IMR-90 (cell line): ENCODE measurements around the gene PLEKHO2. TPM values are rescaled to one million over a fixed set of nuclear protein-coding genes. Genes with fewer than 3 reads are reported as not detected.
A peak's percentile ranks its signal among the peaks of the same experiment; 100 is the strongest.

Experiments used
- ATAC-seq: fragments of 200-7000 bp; cut with Tn5 transposase; 2 replicates; pipeline ENCODE4 v1.9.1; 2020; ENCODE audit warnings: low read depth, mild to moderate bottlenecking, moderate library complexity
- BruUV-seq: library from RNA; stranded (reverse); fragments of 400-500 nt; replicated peaks from 2 replicates; lab custom pipeline; 2021; lab: Mats Ljungman, UMichigan
- CTCF ChIA-PET: fragments of 300-600 bp; formaldehyde crosslinking; extraction: SDS; loops from one replicate; lab custom pipeline; 2021; ENCODE audit warnings: antibody characterized with exemption; lab: Yijun Ruan, JAX
- POLR2A ChIA-PET: fragments of 300-600 bp; sonication (Branson Sonifier 250); formaldehyde crosslinking; loops from one replicate; lab custom pipeline; 2022; ENCODE audit warnings: antibody characterized with exemption; ENCODE audit not compliant: unreplicated experiment; lab: Charles Lee
- DNase-seq: peaks from one replicate; pipeline ENCODE4 v3.0.0; 2013
- H2AFZ ChIP-seq: replicated peaks from 2 replicates; pipeline ENCODE3; 2013; ENCODE audit warnings: low read length, mild to moderate bottlenecking; ENCODE audit not compliant: poor library complexity
- H2AK5ac ChIP-seq: 2 replicates; pipeline ENCODE4 v1.6.1; 2013; ENCODE audit warnings: low read depth, low read length, inconsistent platforms
- H2AK9ac ChIP-seq: replicated peaks from 2 replicates; pipeline ENCODE3; 2013; ENCODE audit warnings: mild to moderate bottlenecking, low read depth, low read length, moderate library complexity; ENCODE audit not compliant: poor library complexity
- H2BK120ac ChIP-seq: 2 replicates; pipeline ENCODE4 v1.6.1; 2013; ENCODE audit warnings: low read depth, low read length, inconsistent platforms
- H2BK15ac ChIP-seq: 3 replicates; pipeline ENCODE4 v1.6.1; 2013; ENCODE audit warnings: low read depth, low read length, inconsistent platforms
- H2BK20ac ChIP-seq: 2 replicates; pipeline ENCODE4 v1.6.1; 2013; ENCODE audit warnings: low read depth, mild to moderate bottlenecking, inconsistent platforms, low read length, moderate library complexity
- H2BK5ac ChIP-seq: 2 replicates; pipeline ENCODE4 v1.6.1; 2013; ENCODE audit warnings: mild to moderate bottlenecking, low read depth, low read length, inconsistent platforms; ENCODE audit not compliant: poor library complexity, severe bottlenecking
- H3K14ac ChIP-seq: replicated peaks from 2 replicates; pipeline ENCODE4 v1.6.1; 2013; ENCODE audit warnings: low read depth, low read length, inconsistent platforms
- H3K18ac ChIP-seq: 2 replicates; pipeline ENCODE4 v1.6.1; 2013; ENCODE audit warnings: low read depth, low read length, control low read depth
- H3K23ac ChIP-seq: 2 replicates; pipeline ENCODE4 v1.6.1; 2013; ENCODE audit warnings: low read depth, low read length, inconsistent platforms
- H3K27ac ChIP-seq: 2 replicates; pipeline ENCODE4 v1.5.1; 2013; ENCODE audit warnings: mild to moderate bottlenecking, control low read depth, low read length; ENCODE audit not compliant: insufficient read depth
- H3K27me3 ChIP-seq: 2 replicates; pipeline ENCODE4 v1.6.1; 2013; ENCODE audit warnings: low read length; ENCODE audit not compliant: control insufficient read depth, insufficient read depth
- H3K36me3 ChIP-seq: 2 replicates; pipeline ENCODE4 v1.6.1; 2013; ENCODE audit warnings: low read length, mixed read lengths; ENCODE audit not compliant: control insufficient read depth, insufficient read depth
- H3K4ac ChIP-seq: 2 replicates; pipeline ENCODE4 v1.6.1; 2013; ENCODE audit warnings: low read depth, low read length, inconsistent platforms
- H3K4me1 ChIP-seq: 2 replicates; pipeline ENCODE4 v1.6.1; 2013; ENCODE audit warnings: low read length, mixed read lengths; ENCODE audit not compliant: control insufficient read depth, insufficient read depth
- H3K4me2 ChIP-seq: 2 replicates; pipeline ENCODE4 v1.6.1; 2013; ENCODE audit warnings: low read depth, mild to moderate bottlenecking, control low read depth, low read length, moderate library complexity
- H3K4me3 ChIP-seq: 2 replicates; pipeline ENCODE4 v1.5.1; 2013; ENCODE audit warnings: low read depth, mild to moderate bottlenecking, control low read depth, low read length, moderate library complexity; ENCODE audit not compliant: insufficient read depth
- H3K56ac ChIP-seq: 2 replicates; pipeline ENCODE4 v1.6.1; 2013; ENCODE audit warnings: low read length, inconsistent platforms; ENCODE audit not compliant: insufficient read depth; ENCODE audit errors: extremely low read depth
- H3K79me1 ChIP-seq, 2 experiments: 2 replicates each; pipeline ENCODE4 v1.6.1; 2013; ENCODE audit warnings: low read length in 2 of 2, inconsistent platforms in 1 of 2, low read depth in 1 of 2
- H3K9ac ChIP-seq: 2 replicates; pipeline ENCODE4 v1.6.1; 2013; ENCODE audit warnings: low read depth, low read length, control low read depth
- H3K9me1 ChIP-seq: 2 replicates; pipeline ENCODE4 v1.6.1; 2013; ENCODE audit warnings: low read length, inconsistent platforms; ENCODE audit not compliant: insufficient read depth
- H3K9me3 ChIP-seq: 2 replicates; pipeline ENCODE4 v1.6.1; 2013; ENCODE audit warnings: low read length; ENCODE audit not compliant: control insufficient read depth, insufficient read depth
- H4K20me1 ChIP-seq: 2 replicates; pipeline ENCODE4 v1.6.1; 2013; ENCODE audit warnings: low read length, inconsistent platforms; ENCODE audit not compliant: insufficient read depth
- H4K5ac ChIP-seq: 2 replicates; pipeline ENCODE4 v1.6.1; 2013; ENCODE audit warnings: mild to moderate bottlenecking, low read depth, low read length, control low read depth
- H4K8ac ChIP-seq, 2 experiments: 2 replicates each; pipeline ENCODE4 v1.6.1; 2013; ENCODE audit warnings: low read depth in 2 of 2, low read length in 2 of 2, control low read depth in 1 of 2, inconsistent platforms in 1 of 2
- H4K91ac ChIP-seq: 2 replicates; pipeline ENCODE4 v1.6.1; 2013; ENCODE audit warnings: low read depth, low read length, inconsistent platforms; ENCODE audit not compliant: insufficient read depth
- CEBPB ChIP-seq: IDR thresholded peaks from 2 replicates; pipeline ENCODE4 v1.6.1; 2012; ENCODE audit warnings: low read depth, low read length, improper control_type of control experiment
- CTCF ChIP-seq: conservative IDR thresholded peaks from 2 replicates; pipeline ENCODE4 v1.5.1; 2012; ENCODE audit warnings: mild to moderate bottlenecking, low read depth, low read length, improper control_type of control experiment
- MAFK ChIP-seq: IDR thresholded peaks from 2 replicates; pipeline ENCODE4 v1.6.1; 2012; ENCODE audit warnings: low read depth, low read length, improper control_type of control experiment
- MAZ ChIP-seq: IDR thresholded peaks from 2 replicates; pipeline ENCODE4 v1.6.1; 2012; ENCODE audit warnings: low read depth, mild to moderate bottlenecking, low read length, improper control_type of control experiment, moderate library complexity, borderline replicate concordance
- NFE2L2 ChIP-seq: fragments of 150-350 bp; IDR thresholded peaks from 2 replicates; pipeline ENCODE4 v1.6.1; 2016; ENCODE audit warnings: low read depth, mild to moderate bottlenecking, low read length
- RAD21 ChIP-seq: IDR thresholded peaks from 2 replicates; pipeline ENCODE4 v1.6.1; 2012; ENCODE audit warnings: low read length, improper control_type of control experiment
- RCOR1 ChIP-seq: IDR thresholded peaks from 2 replicates; pipeline ENCODE4 v1.6.1; 2012; ENCODE audit warnings: mild to moderate bottlenecking, low read length, improper control_type of control experiment; ENCODE audit not compliant: insufficient replicate concordance
- RFX5 ChIP-seq: IDR thresholded peaks from 2 replicates; pipeline ENCODE4 v1.8.0; 2012; ENCODE audit warnings: low read depth, mild to moderate bottlenecking, low read length, moderate library complexity
- WGBS, 2 experiments: methylation state at CpG; one replicate each; pipeline versions ENCODE4 v1.1.5 to v1.1.7; 2013; ENCODE audit warnings: missing lambda C conversion rate in 2 of 2; ENCODE audit not compliant: insufficient read length in 1 of 2; ENCODE audit errors: extremely low coverage in 2 of 2; 5-methylcytosine and 5-hydroxymethylcytosine counted together
- dilution Hi-C: fragments of 300-500 bp; cut with HindIII; formaldehyde crosslinking; loops from one replicate; pipeline ENCODE4 v1.14.3; 2018; ENCODE audit warnings: low sequenced_read_pairs; ENCODE audit not compliant: unreplicated experiment
- in situ Hi-C: fragments of 300-500 bp; cut with MboI; formaldehyde crosslinking; loops from 3 replicates; pipeline ENCODE4 v1.14.3; 2019; ENCODE audit warnings: low sequenced_read_pairs, inconsistent platforms, mixed read lengths
- intact Hi-C: fragments of 100-400 bp; cut with micrococcal nuclease; formaldehyde crosslinking; loops from 2 replicates; pipeline ENCODE4 v1.10.0; 2022
- polyA plus RNA-seq, 3 experiments: library from polyadenylated mRNA; depleted of rRNA; stranded (reverse); fragments of >200 nt; gene quantifications; 2 replicates each; pipeline ENCODE4 v1.2.3, GENCODE V29; 2012; ENCODE audit warnings: low replicate concordance in 1 of 3
- total RNA-seq: library from RNA; depleted of rRNA; stranded (reverse); fragments of >200 nt; gene quantifications from 2 replicates; pipeline ENCODE4 v1.2.3, GENCODE V29; 2012

The PLEKHO2 gene
- total and polyA plus RNA-seq, 2 of the 4 experiments (the other 2 are of a cell fraction): 19.0 to 22.5 TPM

- in situ Hi-C loops (loop anchor here (5.0 kb wide), 1 partner anchor 78 kb away; no protein-coding TSS in a partner anchor), intact Hi-C loops (loop anchor here (1.0 to 2.0 kb wide), 2 partner anchors 79 to 124 kb away; no protein-coding TSS in a partner anchor), dilution Hi-C loops (no loop called here)
- Histone ChIP-seq H2AK9ac (peak overlapping the region; percentile 31), H4K91ac (no peak overlapping the region), H3K56ac (no peak overlapping the region), H3K27ac (no peak overlapping the region), H2BK20ac (no peak overlapping the region), H3K18ac (no peak overlapping the region), H2BK120ac (no peak overlapping the region), H4K20me1 (no peaks in the 10 kb centered on the region), H4K5ac (no peak overlapping the region), H3K4me1 (peaks cover 1% of the 10 kb centered on the region; the same call in 1 of the 2 replicates), H3K9me3 (no peaks in the 10 kb centered on the region), H2BK15ac (no peak overlapping the region), H3K9ac (no peak overlapping the region), H3K23ac (no peak overlapping the region), H2AFZ (peak overlapping the region; percentile 82), H2BK5ac (no peak overlapping the region), H3K4me2 (no peak overlapping the region), H3K79me1 (no peaks in the 10 kb centered on the region), H3K9me1 (no peaks in the 10 kb centered on the region), H3K4me3 (no peak overlapping the region), H3K36me3 (no peaks in the 10 kb centered on the region), H3K14ac (no peak overlapping the region), H2AK5ac (0 out of 2 replicates have a peak overlapping the region, but pooled peaks have one; percentile 38), H3K4ac (no peak overlapping the region), H4K8ac (peak overlapping the region in 1 of 2 experiments; percentile 32; a peak in 1 of 4 replicates), H3K27me3 (no peaks in the 10 kb centered on the region; the same call in 1 of the 2 replicates)
- DNase-seq: no peak
- ATAC-seq: peak; percentile 9; the same call in 1 of the 2 replicates
- no peak for TF ChIP-seq CTCF
- no peak for TF ChIP-seq RCOR1
- no peak for TF ChIP-seq CEBPB
- no peak for TF ChIP-seq RAD21
- TF ChIP-seq MAZ: no peak
- no peak for TF ChIP-seq NFE2L2
- no peak for TF ChIP-seq RFX5
- TF ChIP-seq MAFK: no peak
- 14% methylated on average over 1 of the region's 6 CpGs; no CpG with 5 or more reads in 1 of the 2 experiments for WGBS, 2 experiments
- BruUV-seq: no TSS peak
- ChIA-PET CTCF (interaction anchor here (0.7 to 1.7 kb wide), 6 partner anchors 9 to 94 kb away, joined by 3 to 9 read pairs (median 4); no protein-coding TSS in a partner anchor), POLR2A (no interaction called here)
Measured at GRCh38 chr15:64810497-64811326, 31.0 kb upstream of the PLEKHO2 start.
